HepG2 (cell line): Measurements from ENCODE around the gene SETD2. TPM values are rescaled to one million over a fixed set of nuclear protein-coding genes. Genes with fewer than 3 reads are reported as not detected.

ENCODE experiments used
- ATAC-seq: fragments of 200-7000 bp; cut with Tn5 transposase; 3 replicates; pipeline ENCODE4 v1.9.1; 2020; ENCODE audit warnings: mild to moderate bottlenecking, moderate library complexity
- BruUV-seq: library from RNA; stranded (reverse); fragments of 400-500 nt; replicated peaks from 2 replicates; lab custom pipeline; 2021; lab: Mats Ljungman, UMichigan
- CTCF ChIA-PET: fragments of 300-600 bp; formaldehyde crosslinking; extraction: SDS; loops from one replicate; lab custom pipeline; 2021; ENCODE audit warnings: low total read pairs, inconsistent platforms, low intra/inter-chr PET ratio; lab: Yijun Ruan, JAX
- POLR2A ChIA-PET: fragments of 350-600 bp; sonication (Branson Sonifier 250); formaldehyde crosslinking; loops from one replicate; lab custom pipeline; 2020; ENCODE audit warnings: antibody characterized with exemption, inconsistent platforms; lab: Yijun Ruan, JAX
- DNase-seq: peaks from one replicate; pipeline ENCODE4 v3.0.0-alpha.2; 2015; ENCODE audit warnings: low spot score
- FAIRE-seq: peaks from 3 replicates; lab custom pipeline; 2011; peaks lifted over from hg19 to GRCh38; lab: Jason Lieb, UNC
- H2AFZ ChIP-seq: one replicate; pipeline ENCODE4 v1.6.1; 2011; ENCODE audit warnings: low read length, inconsistent platforms
- H3K27ac ChIP-seq: fragments of 300-600 bp; 3 replicates; pipeline ENCODE4 v1.8.0; 2011; ENCODE audit warnings: mixed run types, mild to moderate bottlenecking, mixed read lengths, low read length, inconsistent platforms; ENCODE audit not compliant: insufficient read depth; ENCODE audit errors: extremely low read length
- H3K27me3 ChIP-seq, 2 experiments: fragments of 200-600 bp in 1 of 2; 2 replicates in 1 of 2; 3 replicates in 1 of 2; pipeline versions ENCODE4 v1.6.0 to v1.8.0; 2011; ENCODE audit warnings: low read length in 2 of 2, mild to moderate bottlenecking in 2 of 2, moderate library complexity in 2 of 2, inconsistent platforms in 1 of 2; ENCODE audit not compliant: insufficient read depth in 2 of 2, control insufficient read depth in 1 of 2
- H3K36me3 ChIP-seq, 2 experiments: fragments of 200-600 bp in 1 of 2; replicated peaks in 1 of 2; 2 replicates in 1 of 2; 3 replicates in 1 of 2; pipeline versions ENCODE4 v1.5.1 to v1.8.0; 2011; ENCODE audit warnings: low read length in 2 of 2, inconsistent platforms in 1 of 2; ENCODE audit not compliant: insufficient read depth in 2 of 2, control insufficient read depth in 1 of 2
- H3K4me1 ChIP-seq: 2 replicates; pipeline ENCODE4 v1.5.1; 2012; ENCODE audit warnings: low read length, inconsistent platforms; ENCODE audit not compliant: insufficient read depth
- H3K4me2 ChIP-seq: 2 replicates; pipeline ENCODE4 v1.6.0; 2011; ENCODE audit warnings: low read depth, low read length, inconsistent platforms
- H3K4me3 ChIP-seq, 3 experiments: fragments of 200-600 bp in 1 of 3; sonication (generic), shearing (Covaris generic) in 1 of 3; replicated peaks in 1 of 3; 2 replicates each; pipeline ENCODE4 v1.5.1; 2011 to 2016; ENCODE audit warnings: low read length in 3 of 3, inconsistent platforms in 2 of 3, low read depth in 2 of 3, mild to moderate bottlenecking in 2 of 3, control low read depth in 1 of 3, mixed read lengths in 1 of 3; ENCODE audit not compliant: insufficient read depth in 1 of 3
- H3K79me2 ChIP-seq: one replicate; pipeline ENCODE4 v1.6.1; 2011; ENCODE audit warnings: low read length, inconsistent platforms; ENCODE audit not compliant: insufficient read depth
- H3K9ac ChIP-seq: 2 replicates; pipeline ENCODE4 v1.6.0; 2011; ENCODE audit warnings: mild to moderate bottlenecking, low read depth, low read length, inconsistent platforms; ENCODE audit not compliant: insufficient read depth
- H3K9me3 ChIP-seq: 2 replicates; pipeline ENCODE4 v1.5.1; 2012; ENCODE audit warnings: mild to moderate bottlenecking, low read length
- H4K20me1 ChIP-seq: 2 replicates; pipeline ENCODE4 v1.6.0; 2011; ENCODE audit warnings: inconsistent platforms, mild to moderate bottlenecking, low read length, moderate library complexity; ENCODE audit not compliant: insufficient read depth
- NCOA5 ChIP-seq: sonication (generic); formaldehyde crosslinking; IDR thresholded peaks from 2 replicates; pipeline ENCODE4 v1.4.0; 2020; ENCODE audit warnings: missing genetic modification reagents
- PHF21A ChIP-seq: sonication (generic); formaldehyde crosslinking; IDR thresholded peaks from 2 replicates; pipeline ENCODE4 v1.5.0; 2020; ENCODE audit warnings: mild to moderate bottlenecking, missing genetic modification reagents
- ZNF788 ChIP-seq: sonication (generic); formaldehyde crosslinking; IDR thresholded peaks from 2 replicates; pipeline ENCODE4 v1.5.0; 2020; ENCODE audit warnings: mild to moderate bottlenecking, missing genetic modification reagents, borderline replicate concordance
- ZNF816 ChIP-seq: sonication (generic); formaldehyde crosslinking; IDR thresholded peaks from 2 replicates; pipeline ENCODE4 v1.8.0; 2022; ENCODE audit warnings: missing genetic modification reagents, mild to moderate bottlenecking, borderline replicate concordance
- WGBS: methylation state at CpG from one replicate; pipeline ENCODE4 v1.1.6; 2017; ENCODE audit warnings: low lambda C conversion rate; 5-methylcytosine and 5-hydroxymethylcytosine counted together
- in situ Hi-C: cut with HindIII; loops from 2 replicates; pipeline ENCODE4 v1.10.0; 2017; ENCODE audit warnings: low pct_unique_long_range_greater_than_20kb; ENCODE audit not compliant: extremely low pct_ligation_motif_present
- intact Hi-C: fragments of 100-400 bp; cut with micrococcal nuclease; formaldehyde crosslinking; loops from one replicate; pipeline ENCODE4 v1.10.0; 2022; ENCODE audit not compliant: unreplicated experiment
- polyA plus RNA-seq, 8 experiments: library from polyadenylated mRNA; depleted of rRNA in 3 of 8; stranded (reverse) in 7 of 8; unstranded in 1 of 8; fragments of >200 nt; fragmentation: Illumina TruSeq in 4 of 8; extraction: Trizol in 4 of 8; gene quantifications; 2 replicates each; pipeline versions ENCODE4 v1.2.1 to v1.2.3, GENCODE V29; 2011 to 2016; ENCODE audit warnings: low read depth in 4 of 8, missing spikeins in 1 of 8, mixed read lengths in 1 of 8; ENCODE audit not compliant: insufficient read depth in 1 of 8
- total RNA-seq, 5 experiments: library from RNA; depleted of rRNA; stranded (reverse); fragments of >200 nt; fragmentation: Illumina TruSeq; extraction: Trizol; gene quantifications; 2 replicates each; pipeline ENCODE4 v1.2.3, GENCODE V29; 2016; ENCODE audit warnings: low read depth in 1 of 5
- TF ChIP-seq, protein P1 (sequence below): sonication (generic); formaldehyde crosslinking; IDR thresholded peaks from 2 replicates; pipeline ENCODE4 v1.4.0; 2020; ENCODE audit warnings: mild to moderate bottlenecking, missing genetic modification reagents
- TF ChIP-seq, protein P2 (sequence below): IDR thresholded peaks from 2 replicates; pipeline ENCODE4 v1.6.1; 2012; ENCODE audit warnings: low read length, improper control_type of control experiment

SETD2 gene
- total and polyA plus RNA-seq, 2 of the 13 experiments (the other 11 are each of a cell fraction or from before 2014, with no cell fraction given): 14.2 to 24.2 TPM

DNA sequence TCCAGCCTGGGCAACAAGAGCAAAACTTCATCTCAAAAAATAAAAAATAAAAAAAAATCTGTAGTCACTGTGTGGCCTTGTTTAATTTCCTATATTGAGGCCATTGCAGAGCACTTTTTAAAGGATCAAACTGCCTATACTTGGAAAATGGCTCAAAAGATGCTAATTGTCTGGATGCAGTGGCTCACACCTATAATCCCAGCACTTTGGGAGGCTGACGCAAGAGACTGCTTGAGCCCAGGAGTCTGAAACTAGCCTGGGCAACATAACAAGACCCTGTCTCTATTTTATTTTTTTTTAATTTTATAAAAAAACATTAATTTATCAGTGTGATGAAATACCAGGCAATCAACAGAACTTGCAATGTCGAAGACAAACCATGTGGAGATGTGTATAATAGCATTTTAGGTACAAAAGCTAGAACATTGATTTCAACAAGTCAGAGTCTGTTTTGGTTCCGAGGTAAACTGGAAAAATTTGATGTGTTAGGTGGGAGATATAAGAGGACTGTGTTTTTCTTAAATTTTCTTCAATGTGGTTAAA lies 47.0 kb upstream of the SETD2 start:
- Histone ChIP-seq H2AFZ (no peak overlapping the region), H3K79me2 (no peaks in the 10 kb centered on the region), H3K9ac (no peak overlapping the region), H3K27me3 (no peaks in the 10 kb centered on the region), H3K9me3 (no peaks in the 10 kb centered on the region), H3K4me2 (no peak overlapping the region), H4K20me1 (no peaks in the 10 kb centered on the region), H3K4me1 (peaks cover 10% of the 10 kb centered on the region), H3K27ac (no peak overlapping the region), H3K4me3 (no peak overlapping the region), H3K36me3 (no peaks in the 10 kb centered on the region)
- WGBS: 87% methylated on average over 3 of the region's 3 CpGs
- no peak for FAIRE-seq
- intact Hi-C loops (no loop called here), in situ Hi-C loops (no loop called here)
- ChIA-PET CTCF (no interaction called here), POLR2A (no interaction called here)
- TF ChIP-seq ZNF788 (CRISPR knock-in tag): no peak
- TF ChIP-seq, protein P1, sequence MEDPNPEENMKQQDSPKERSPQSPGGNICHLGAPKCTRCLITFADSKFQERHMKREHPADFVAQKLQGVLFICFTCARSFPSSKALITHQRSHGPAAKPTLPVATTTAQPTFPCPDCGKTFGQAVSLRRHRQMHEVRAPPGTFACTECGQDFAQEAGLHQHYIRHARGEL: no peak
- no peak for TF ChIP-seq ZNF816 (CRISPR knock-in tag)
- no peak for TF ChIP-seq NCOA5 (CRISPR knock-in tag)
- no peak for TF ChIP-seq PHF21A (CRISPR knock-in tag)
- TF ChIP-seq, protein P2, sequence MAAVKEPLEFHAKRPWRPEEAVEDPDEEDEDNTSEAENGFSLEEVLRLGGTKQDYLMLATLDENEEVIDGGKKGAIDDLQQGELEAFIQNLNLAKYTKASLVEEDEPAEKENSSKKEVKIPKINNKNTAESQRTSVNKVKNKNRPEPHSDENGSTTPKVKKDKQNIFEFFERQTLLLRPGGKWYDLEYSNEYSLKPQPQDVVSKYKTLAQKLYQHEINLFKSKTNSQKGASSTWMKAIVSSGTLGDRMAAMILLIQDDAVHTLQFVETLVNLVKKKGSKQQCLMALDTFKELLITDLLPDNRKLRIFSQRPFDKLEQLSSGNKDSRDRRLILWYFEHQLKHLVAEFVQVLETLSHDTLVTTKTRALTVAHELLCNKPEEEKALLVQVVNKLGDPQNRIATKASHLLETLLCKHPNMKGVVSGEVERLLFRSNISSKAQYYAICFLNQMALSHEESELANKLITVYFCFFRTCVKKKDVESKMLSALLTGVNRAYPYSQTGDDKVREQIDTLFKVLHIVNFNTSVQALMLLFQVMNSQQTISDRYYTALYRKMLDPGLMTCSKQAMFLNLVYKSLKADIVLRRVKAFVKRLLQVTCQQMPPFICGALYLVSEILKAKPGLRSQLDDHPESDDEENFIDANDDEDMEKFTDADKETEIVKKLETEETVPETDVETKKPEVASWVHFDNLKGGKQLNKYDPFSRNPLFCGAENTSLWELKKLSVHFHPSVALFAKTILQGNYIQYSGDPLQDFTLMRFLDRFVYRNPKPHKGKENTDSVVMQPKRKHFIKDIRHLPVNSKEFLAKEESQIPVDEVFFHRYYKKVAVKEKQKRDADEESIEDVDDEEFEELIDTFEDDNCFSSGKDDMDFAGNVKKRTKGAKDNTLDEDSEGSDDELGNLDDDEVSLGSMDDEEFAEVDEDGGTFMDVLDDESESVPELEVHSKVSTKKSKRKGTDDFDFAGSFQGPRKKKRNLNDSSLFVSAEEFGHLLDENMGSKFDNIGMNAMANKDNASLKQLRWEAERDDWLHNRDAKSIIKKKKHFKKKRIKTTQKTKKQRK: no peak
- BruUV-seq: no TSS peak
- no peak for ATAC-seq
- DNase-seq: no peak
